Islet precursor cell (in vitro differentiated cells): ENCODE data around the gene RAB25.
"Not testable (repeated sequence)": the region's sequence is repeated elsewhere in the genome, so short reads cannot be mapped to it uniquely, and the experiment has no call there.

ENCODE experiments used
- DNase-seq: peaks from one replicate; pipeline ENCODE4 v3.0.0-alpha.2; 2018

Gene RAB25

DNA sequence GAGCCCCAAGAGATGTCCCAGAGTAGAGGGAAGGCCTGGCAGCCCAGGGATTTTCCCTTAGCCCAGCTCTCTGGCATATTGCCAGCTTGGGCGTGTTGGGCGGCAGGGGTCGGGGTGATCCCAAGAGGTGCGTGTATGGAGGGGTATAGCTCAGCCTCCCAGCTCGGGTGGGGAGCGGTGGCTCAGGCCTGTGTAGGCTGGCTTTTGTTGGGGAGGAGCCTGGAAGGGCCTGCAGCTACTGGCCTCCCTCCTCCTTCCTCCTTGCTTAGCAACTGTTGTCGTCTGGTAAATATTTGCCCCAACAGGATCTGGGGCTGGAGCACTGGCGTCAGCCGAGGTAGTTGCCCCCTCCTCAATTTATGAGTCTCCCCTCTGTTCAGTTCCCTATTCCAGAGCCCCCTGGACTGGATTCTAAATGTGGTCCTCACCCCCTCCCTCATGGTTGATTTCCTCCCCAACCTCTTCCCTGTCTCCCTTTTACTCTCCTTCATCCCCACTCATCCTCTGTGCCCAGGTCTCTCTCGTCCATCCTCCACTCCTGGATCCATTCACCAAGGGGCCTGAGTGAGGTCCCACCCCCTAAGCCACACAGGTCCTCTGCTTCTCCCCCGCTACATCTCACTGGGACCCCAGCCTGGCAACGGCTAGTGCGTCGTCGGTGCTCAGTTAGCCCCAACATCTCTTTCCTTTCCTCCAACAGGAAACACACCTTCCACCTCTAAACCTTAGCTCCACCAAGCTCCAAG lies 43.3 kb downstream of the RAB25 start:
- DNase-seq, result peak; percentile 79

- DNase-seq, result peak; percentile 78
These were observed 44.2 kb downstream of the RAB25 start for GRCh38 chr1:156104861-156105832.

DNA sequence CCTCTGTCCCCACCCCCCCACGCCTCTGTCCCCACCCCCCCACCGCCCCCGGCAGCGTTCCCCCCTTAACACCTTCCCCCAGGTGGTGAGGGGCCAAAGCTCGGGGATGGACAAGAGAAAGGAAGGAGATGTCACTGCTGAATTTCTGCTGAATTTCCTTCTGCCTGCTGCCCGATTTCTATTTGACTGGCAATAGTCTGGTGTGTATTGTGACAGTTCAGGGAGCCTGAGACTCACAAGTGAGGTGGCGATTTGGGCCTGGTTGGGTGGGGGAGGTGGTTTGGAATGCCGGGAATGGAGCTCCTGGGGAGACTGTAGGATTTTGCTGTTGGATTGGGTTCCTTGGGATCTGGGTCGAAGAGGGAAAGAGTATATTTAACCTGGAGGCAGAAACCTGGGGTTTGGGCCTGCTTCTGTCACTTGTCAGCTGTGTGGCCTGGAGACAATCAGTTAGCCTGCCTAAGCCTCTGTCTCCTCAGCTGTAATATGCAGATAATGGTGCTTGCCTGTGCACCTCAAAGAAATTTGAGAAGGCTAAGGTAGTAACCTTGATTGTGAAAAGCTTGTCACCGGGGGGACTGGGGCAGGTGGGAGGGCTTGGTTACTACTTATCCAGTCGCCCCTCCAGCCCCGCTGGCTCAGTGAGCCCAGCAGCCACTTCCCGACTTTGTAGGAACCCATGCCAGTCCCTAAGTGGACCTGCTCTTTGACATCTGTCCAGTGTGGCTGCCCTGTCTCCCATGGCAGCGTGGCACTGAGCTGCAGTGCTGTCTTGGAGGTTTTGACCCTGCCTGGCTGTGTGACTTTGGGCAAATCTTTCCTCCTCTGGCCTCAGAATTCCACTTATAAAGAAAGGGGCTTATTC lies 45.9 kb downstream of the RAB25 start:
- peak; percentile 91 for DNase-seq

DNA sequence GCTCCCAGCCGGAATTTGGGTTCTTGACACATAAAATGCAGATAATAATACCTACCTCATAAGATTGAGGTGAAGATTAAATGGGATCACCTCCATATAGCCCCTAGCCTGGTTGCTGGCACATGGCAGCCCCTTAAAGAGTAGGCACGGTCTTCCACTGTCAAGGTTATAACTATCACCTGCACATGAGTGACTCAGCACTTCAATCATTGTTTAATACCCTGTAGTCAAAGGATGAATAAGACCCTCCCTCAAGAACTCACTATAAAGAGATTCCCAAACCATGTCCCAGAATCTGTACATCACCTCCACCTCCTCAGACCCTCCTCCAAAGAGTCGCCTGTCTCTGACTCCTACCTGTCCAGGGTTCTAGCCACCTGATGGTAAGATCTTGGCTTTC lies 47.1 kb downstream of the RAB25 start:
- no peak for DNase-seq

GRCh38 chr1:156108664-156109241 lies 47.8 kb downstream of the RAB25 start:
- DNase-seq, result no peak

GRCh38 chr1:156110252-156110651 lies 49.3 kb downstream of the RAB25 start:
- DNase-seq, result no peak

DNA sequence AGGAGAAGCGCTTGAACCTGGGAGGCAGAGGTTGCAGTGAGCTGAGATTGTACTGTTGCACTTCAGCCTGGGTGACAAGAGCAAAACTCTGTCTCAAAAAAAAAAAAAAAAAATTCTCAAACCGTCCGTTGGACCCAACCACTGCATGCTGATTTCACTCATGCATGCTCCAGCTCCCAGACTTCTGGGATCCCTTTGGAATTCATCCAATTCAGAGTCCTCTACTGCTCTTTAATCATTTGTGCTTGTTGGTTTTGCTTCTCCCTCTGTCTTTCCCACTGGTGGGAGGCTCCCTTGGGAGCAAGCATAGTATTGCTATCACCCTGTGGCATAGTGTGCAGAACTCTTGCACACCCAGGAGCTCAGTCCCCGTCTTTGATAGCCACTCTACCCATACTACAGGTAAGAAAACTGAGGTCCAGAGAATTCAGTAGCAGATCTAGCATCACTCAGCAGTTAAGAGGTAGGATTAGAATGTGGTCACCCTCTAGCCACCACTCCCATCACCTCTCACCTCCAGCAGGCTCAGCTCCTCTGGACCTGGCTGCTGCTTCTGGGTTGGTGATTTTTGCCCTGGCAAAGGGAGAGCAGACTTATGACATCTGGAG lies 50.5 kb downstream of the RAB25 start:
- no peak for DNase-seq

- DNase-seq, result no peak
These were observed 51.5 kb downstream of the RAB25 start for GRCh38 chr1:156112276-156113137.

- no peak for DNase-seq
These were observed 52.5 kb downstream of the RAB25 start for GRCh38 chr1:156113282-156113950.

GRCh38 chr1:156114101-156114918 lies 53.4 kb downstream of the RAB25 start, which contains the start of gene LMNA:
LMNA (plus strand) TSS chr1:156114711; CDS start chr1:156114919, 208 bp downstream.
- peak; percentile 94 for DNase-seq

DNA sequence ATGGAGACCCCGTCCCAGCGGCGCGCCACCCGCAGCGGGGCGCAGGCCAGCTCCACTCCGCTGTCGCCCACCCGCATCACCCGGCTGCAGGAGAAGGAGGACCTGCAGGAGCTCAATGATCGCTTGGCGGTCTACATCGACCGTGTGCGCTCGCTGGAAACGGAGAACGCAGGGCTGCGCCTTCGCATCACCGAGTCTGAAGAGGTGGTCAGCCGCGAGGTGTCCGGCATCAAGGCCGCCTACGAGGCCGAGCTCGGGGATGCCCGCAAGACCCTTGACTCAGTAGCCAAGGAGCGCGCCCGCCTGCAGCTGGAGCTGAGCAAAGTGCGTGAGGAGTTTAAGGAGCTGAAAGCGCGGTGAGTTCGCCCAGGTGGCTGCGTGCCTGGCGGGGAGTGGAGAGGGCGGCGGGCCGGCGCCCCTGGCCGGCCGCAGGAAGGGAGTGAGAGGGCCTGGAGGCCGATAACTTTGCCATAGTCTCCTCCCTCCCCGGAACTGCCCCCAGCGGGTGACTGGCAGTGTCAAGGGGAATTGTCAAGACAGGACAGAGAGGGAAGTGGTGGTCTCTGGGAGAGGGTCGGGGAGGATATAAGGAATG lies 54.1 kb downstream of the RAB25 start:
- peak; percentile 71 for DNase-seq

- peak; percentile 82 for DNase-seq
These were observed 54.8 kb downstream of the RAB25 start for GRCh38 chr1:156115514-156116374.

GRCh38 chr1:156116731-156117130 lies 55.8 kb downstream of the RAB25 start:
- not testable (repeated sequence) for DNase-seq

DNA sequence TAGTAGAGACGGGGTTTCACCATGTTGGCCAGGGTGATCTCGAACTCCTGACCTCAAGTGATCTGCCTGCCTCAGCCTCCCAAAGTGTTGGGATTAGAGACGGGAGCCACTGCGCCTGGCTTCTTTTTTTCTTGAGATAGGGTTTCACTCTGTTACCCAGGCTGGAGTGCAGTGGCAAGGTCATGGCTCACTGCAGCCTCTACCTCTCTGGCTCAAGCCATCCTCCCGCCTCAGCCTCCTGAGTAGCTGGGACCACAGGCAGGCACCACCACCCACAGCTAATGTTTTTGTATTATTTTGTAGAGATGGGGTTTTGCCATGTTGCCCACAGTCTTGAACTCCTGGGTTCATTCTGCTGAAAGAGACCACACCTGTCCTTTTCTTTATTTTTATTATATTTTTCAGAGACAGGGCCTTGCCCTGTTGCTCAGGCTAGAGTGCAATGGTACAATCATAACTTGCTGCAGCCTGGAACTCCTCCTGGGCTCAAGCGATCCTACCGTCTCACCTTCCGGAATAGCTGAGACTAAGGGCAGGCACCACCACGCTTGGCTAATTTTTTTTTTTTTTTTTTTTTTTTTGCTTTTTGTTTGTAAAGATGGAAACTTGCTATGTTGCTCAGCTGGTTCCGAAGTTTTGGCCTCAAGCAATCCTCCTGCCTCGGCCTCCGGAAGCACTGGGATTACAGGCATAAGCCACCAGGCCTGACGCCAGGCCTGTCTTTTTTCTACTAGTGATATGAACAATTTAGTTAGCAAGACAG lies 56.6 kb downstream of the RAB25 start:
- no peak for DNase-seq

DNA sequence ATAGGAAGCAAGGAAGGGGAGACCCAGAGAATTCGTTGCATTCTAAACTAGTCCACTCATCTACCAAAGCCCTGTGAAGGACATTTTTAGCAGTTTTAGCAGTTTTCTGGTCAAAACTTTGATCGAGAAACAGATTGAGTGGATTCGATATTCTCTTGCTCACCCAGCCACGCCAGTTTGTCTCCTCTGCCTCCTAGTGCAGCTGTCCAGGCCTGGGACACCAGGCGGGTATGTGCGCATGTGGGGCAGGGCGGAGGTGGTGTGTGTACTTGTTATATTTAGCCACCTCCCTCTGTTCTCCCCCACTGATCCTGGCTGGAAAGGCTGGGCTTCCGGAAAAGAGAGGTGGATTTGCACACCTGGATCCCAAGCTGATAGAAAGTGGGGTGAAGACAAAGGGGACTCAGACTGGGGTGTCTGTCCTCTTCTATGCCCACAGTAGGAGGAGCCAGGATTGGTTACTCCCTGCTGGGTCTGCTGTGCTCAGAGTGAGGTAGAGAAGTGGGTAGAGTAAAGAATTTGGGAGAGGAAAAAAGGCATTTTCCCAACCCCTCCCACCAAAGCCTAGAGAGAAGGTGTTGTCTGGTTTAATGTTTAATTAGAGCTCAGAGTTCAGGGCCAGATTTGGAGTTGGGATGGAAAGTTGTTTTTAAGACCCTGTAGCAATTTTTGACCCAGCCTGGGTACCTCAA lies 57.4 kb downstream of the RAB25 start:
- no peak for DNase-seq

DNA sequence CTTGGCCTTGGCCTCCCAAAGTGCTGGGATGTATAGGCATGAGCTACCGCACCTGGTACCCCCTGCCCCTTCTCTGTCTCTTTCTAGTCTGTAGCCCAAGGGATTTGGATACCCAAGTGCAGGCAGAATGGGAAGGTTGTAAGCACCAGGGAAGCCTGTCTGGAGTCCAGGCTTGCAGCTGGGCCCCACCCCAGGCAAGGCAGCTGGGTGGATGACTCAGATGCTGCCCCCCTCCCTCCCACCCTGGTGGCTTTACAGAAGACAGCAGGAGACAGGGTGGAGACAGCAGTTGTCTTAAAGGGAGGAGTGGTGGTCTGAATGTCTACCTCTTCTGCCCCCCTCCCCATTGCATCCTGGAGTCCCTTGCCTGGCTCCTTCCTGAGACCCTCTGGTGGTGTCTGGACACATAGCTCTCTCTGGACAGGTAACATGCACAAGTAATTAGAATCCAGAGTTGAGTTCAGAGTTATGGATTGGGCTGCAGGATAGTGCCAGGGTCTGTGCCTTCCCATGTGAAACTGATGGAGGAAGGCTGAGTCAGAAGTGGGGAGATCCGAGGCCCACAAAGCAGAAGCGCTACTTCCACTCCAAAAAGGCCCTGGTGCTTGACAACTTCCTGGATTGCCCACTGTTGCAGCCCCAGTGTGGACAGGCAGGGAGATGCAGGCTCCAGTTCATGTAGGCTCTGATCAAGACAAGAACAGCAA lies 58.7 kb downstream of the RAB25 start:
- DNase-seq, result peak; percentile 95
